H9 (cell line): Measurements from ENCODE around the gene DPT. TPM values are rescaled to one million over a fixed set of nuclear protein-coding genes. Genes with fewer than 3 reads are reported as not detected.
"Not testable (repeated sequence)": the region's sequence is repeated elsewhere in the genome, so short reads cannot be mapped to it uniquely, and the experiment has no call there.

Experiments
- DNase-seq: peaks from one replicate; pipeline ENCODE4 v3.0.0-alpha.2; 2017
- H2AFZ ChIP-seq: one replicate; pipeline ENCODE4 v1.6.1; 2013; ENCODE audit warnings: mild to moderate bottlenecking, low read length, control low read depth, moderate library complexity
- H2AK5ac ChIP-seq: 2 replicates; pipeline ENCODE4 v1.6.1; 2013; ENCODE audit warnings: low read length, control low read depth, mixed read lengths; ENCODE audit not compliant: insufficient read length
- H2BK120ac ChIP-seq: one replicate; pipeline ENCODE4 v1.6.1; 2013; ENCODE audit warnings: low read depth, mild to moderate bottlenecking, low read length, control low read depth, inconsistent platforms; ENCODE audit not compliant: poor library complexity, severe bottlenecking
- H2BK12ac ChIP-seq: 2 replicates; pipeline ENCODE4 v1.6.1; 2013; ENCODE audit warnings: low read length, control low read depth, mixed read lengths, low read depth; ENCODE audit not compliant: insufficient read length
- H2BK15ac ChIP-seq: 2 replicates; pipeline ENCODE4 v1.6.1; 2013; ENCODE audit warnings: low read depth, low read length, control low read depth
- H2BK20ac ChIP-seq: one replicate; pipeline ENCODE4 v1.6.1; 2013; ENCODE audit warnings: low read depth, mild to moderate bottlenecking, low read length, control low read depth, inconsistent platforms; ENCODE audit not compliant: poor library complexity, severe bottlenecking
- H2BK5ac ChIP-seq: 2 replicates; pipeline ENCODE4 v1.6.1; 2013; ENCODE audit warnings: low read length, control low read depth, mixed read lengths; ENCODE audit not compliant: insufficient read length
- H3K14ac ChIP-seq: 2 replicates; pipeline ENCODE4 v1.6.1; 2013; ENCODE audit warnings: low read length, control low read depth; ENCODE audit not compliant: insufficient read depth
- H3K18ac ChIP-seq: 2 replicates; pipeline ENCODE4 v1.6.1; 2013; ENCODE audit warnings: low read depth, mild to moderate bottlenecking, mixed read lengths, low read length, control low read depth; ENCODE audit not compliant: insufficient read length
- H3K23ac ChIP-seq: 2 replicates; pipeline ENCODE4 v1.6.1; 2013; ENCODE audit warnings: low read length, control low read depth, mixed read lengths, low read depth; ENCODE audit not compliant: insufficient read length
- H3K23me2 ChIP-seq: 2 replicates; pipeline ENCODE4 v1.6.1; 2013; ENCODE audit warnings: low read depth, mild to moderate bottlenecking, mixed read lengths, low read length, control low read depth; ENCODE audit not compliant: insufficient read length, poor library complexity, severe bottlenecking
- H3K27ac ChIP-seq: 2 replicates; pipeline ENCODE4 v1.5.1; 2013; ENCODE audit warnings: low read length, control low read depth, mixed read lengths, low read depth; ENCODE audit not compliant: insufficient read length
- H3K27me3 ChIP-seq: 2 replicates; pipeline ENCODE4 v1.6.1; 2013; ENCODE audit warnings: low read length, control low read depth, inconsistent platforms; ENCODE audit not compliant: insufficient read depth
- H3K4ac ChIP-seq: 2 replicates; pipeline ENCODE4 v1.6.1; 2013; ENCODE audit warnings: low read depth, mild to moderate bottlenecking, control low read depth, inconsistent platforms, low read length, moderate library complexity
- H3K4me1 ChIP-seq: 2 replicates; pipeline ENCODE4 v1.6.1; 2013; ENCODE audit warnings: low read length, control low read depth, inconsistent platforms; ENCODE audit not compliant: insufficient read depth
- H3K4me2 ChIP-seq: 2 replicates; pipeline ENCODE4 v1.6.1; 2013; ENCODE audit warnings: low read length, control low read depth, mixed read lengths; ENCODE audit not compliant: insufficient read length, insufficient read depth
- H3K56ac ChIP-seq: 2 replicates; pipeline ENCODE4 v1.6.1; 2013; ENCODE audit warnings: low read depth, mild to moderate bottlenecking, mixed read lengths, low read length, control low read depth; ENCODE audit not compliant: insufficient read length
- H3K79me1 ChIP-seq: 2 replicates; pipeline ENCODE4 v1.6.1; 2013; ENCODE audit warnings: low read depth, mild to moderate bottlenecking, moderate library complexity, low read length, control low read depth, inconsistent platforms; ENCODE audit not compliant: insufficient read depth, poor library complexity, severe bottlenecking
- H3K79me2 ChIP-seq: 2 replicates; pipeline ENCODE4 v1.6.1; 2013; ENCODE audit warnings: low read length, control low read depth, inconsistent platforms; ENCODE audit not compliant: insufficient read depth
- H3K9ac ChIP-seq: 2 replicates; pipeline ENCODE4 v1.6.1; 2013; ENCODE audit warnings: low read length, control low read depth, mixed read lengths; ENCODE audit not compliant: insufficient read length; ENCODE audit errors: extremely low read depth
- H3K9me3 ChIP-seq: one replicate; pipeline ENCODE4 v1.6.1; 2013; ENCODE audit warnings: low read depth, low read length, inconsistent platforms; ENCODE audit not compliant: control insufficient read depth
- H3T11ph ChIP-seq: one replicate; pipeline ENCODE4 v1.6.1; 2013; ENCODE audit warnings: mild to moderate bottlenecking, low read length, control low read depth, inconsistent platforms
- H4K20me1 ChIP-seq: one replicate; pipeline ENCODE4 v1.6.1; 2013; ENCODE audit not compliant: control insufficient read depth, insufficient read length, insufficient read depth
- H4K5ac ChIP-seq: 2 replicates; pipeline ENCODE4 v1.6.1; 2013; ENCODE audit warnings: low read depth, mild to moderate bottlenecking, mixed read lengths, low read length, control low read depth; ENCODE audit not compliant: insufficient read length
- H4K8ac ChIP-seq: replicated peaks from 2 replicates; pipeline ENCODE4 v1.6.1; 2013; ENCODE audit warnings: low read length, control low read depth, mixed read lengths, low read depth; ENCODE audit not compliant: insufficient read length
- H4K91ac ChIP-seq: 2 replicates; pipeline ENCODE4 v1.6.1; 2013; ENCODE audit warnings: low read depth, mild to moderate bottlenecking, moderate library complexity, mixed read lengths, low read length, control low read depth; ENCODE audit not compliant: insufficient read length
- H3K27ac Mint-ChIP-seq, 3 experiments: 2 replicates in 2 of 3; 3 replicates in 1 of 3; pipeline ENCODE4 v1.8.0; 2020 to 2021; ENCODE audit warnings: mixed read lengths in 3 of 3, mild to moderate bottlenecking in 1 of 3, moderate library complexity in 1 of 3
- H3K27me3 Mint-ChIP-seq: 2 replicates; pipeline ENCODE4 v1.8.0; 2021; ENCODE audit warnings: low read depth, mild to moderate bottlenecking, moderate library complexity, mixed read lengths
- H3K36me3 Mint-ChIP-seq, 3 experiments: 2 replicates in 2 of 3; 3 replicates in 1 of 3; pipeline ENCODE4 v1.8.0; 2020 to 2021; ENCODE audit warnings: low read depth in 3 of 3, mixed read lengths in 3 of 3; ENCODE audit not compliant: insufficient read depth in 1 of 3
- H3K4me1 Mint-ChIP-seq, 2 experiments: 2 replicates each; pipeline ENCODE4 v1.8.0; 2020; ENCODE audit warnings: mixed read lengths in 2 of 2
- H3K4me3 Mint-ChIP-seq, 2 experiments: 2 replicates in 1 of 2; 3 replicates in 1 of 2; pipeline ENCODE4 v1.8.0; 2020 to 2021; ENCODE audit warnings: mild to moderate bottlenecking in 2 of 2, mixed read lengths in 2 of 2, moderate library complexity in 1 of 2
- H3K9me3 Mint-ChIP-seq, 2 experiments: 2 replicates in 1 of 2; 3 replicates in 1 of 2; pipeline ENCODE4 v1.8.0; 2020; ENCODE audit warnings: mild to moderate bottlenecking in 2 of 2, mixed read lengths in 2 of 2, moderate library complexity in 1 of 2
- CTCF ChIP-seq: fragments of 200-600 bp; sonication (generic); conservative IDR thresholded peaks from 3 replicates; pipeline ENCODE4 v1.8.0; 2021; ENCODE audit warnings: antibody characterized with exemption, mild to moderate bottlenecking
- WGBS: extraction: QIAGEN DNeasy Blood & Tissue Kit; methylation state at CpG from one replicate; pipeline ENCODE4 v1.1.7; 2013; ENCODE audit warnings: missing lambda C conversion rate, low lambda C conversion rate, mixed read lengths; ENCODE audit not compliant: insufficient read length; ENCODE audit errors: extremely low coverage; 5-methylcytosine and 5-hydroxymethylcytosine counted together
- total RNA-seq: library from RNA; stranded (reverse); gene quantifications from 2 replicates; pipeline ENCODE4 v1.2.1, GENCODE V29; 2021

DPT gene
- total RNA-seq, 1 experiment from 2014 or later, result not detected

GRCh38 chr1:168771104-168771630, 42.2 kb upstream of the DPT start:
- Histone ChIP-seq H3K79me1 (no peaks in the 10 kb centered on the region), H2AK5ac (no peak overlapping the region), H4K5ac (no peak overlapping the region), H3K9ac (no peak overlapping the region), H2BK15ac (no peak overlapping the region), H2BK20ac (no peak overlapping the region), H3K23ac (no peak overlapping the region), H3K79me2 (no peaks in the 10 kb centered on the region), H4K20me1 (no peaks in the 10 kb centered on the region), H3K56ac (no peak overlapping the region), H4K8ac (no peak overlapping the region), H3K4me1 (no peaks in the 10 kb centered on the region), H3T11ph (no peak overlapping the region), H3K23me2 (no peaks in the 10 kb centered on the region), H3K18ac (no peak overlapping the region), H3K9me3 (no peaks in the 10 kb centered on the region), H2BK5ac (no peak overlapping the region), H3K27me3 (no peaks in the 10 kb centered on the region), H3K4me2 (no peak overlapping the region), H2BK12ac (no peak overlapping the region), H3K27ac (no peak overlapping the region), H2AFZ (no peak overlapping the region), H2BK120ac (no peak overlapping the region), H4K91ac (no peak overlapping the region), H3K14ac (no peak overlapping the region), H3K4ac (no peak overlapping the region)
- Mint-ChIP-seq H3K27ac (no peak overlapping the region; a peak in 1 of 7 replicates), H3K9me3 (no peaks in the 10 kb centered on the region), H3K27me3 (no peaks in the 10 kb centered on the region), H3K4me1 (no peaks in the 10 kb centered on the region), H3K36me3 (no peaks in the 10 kb centered on the region), H3K4me3 (no peak overlapping the region)
- WGBS, result no CpG with 5 or more reads among the region's 4 CpGs
- no peak for DNase-seq
- no peak for TF ChIP-seq CTCF

- not testable (repeated sequence) for H3K27ac ChIP-seq, H2BK5ac ChIP-seq, H3K23ac ChIP-seq, H3K14ac ChIP-seq, H3K56ac ChIP-seq, H3K79me1 ChIP-seq, H2BK15ac ChIP-seq, H3K4ac ChIP-seq, H3K9me3 ChIP-seq, H4K5ac ChIP-seq, H2AK5ac ChIP-seq, H4K8ac ChIP-seq, H3K27me3 Mint-ChIP-seq, H3K4me1 Mint-ChIP-seq, H3T11ph ChIP-seq, H3K4me1 ChIP-seq, H4K91ac ChIP-seq, H3K9me3 Mint-ChIP-seq, H2AFZ ChIP-seq, H2BK12ac ChIP-seq, H3K27me3 ChIP-seq, H3K36me3 Mint-ChIP-seq, H3K4me3 Mint-ChIP-seq, H2BK120ac ChIP-seq, H3K18ac ChIP-seq, H3K79me2 ChIP-seq, H3K4me2 ChIP-seq, H3K23me2 ChIP-seq, H3K9ac ChIP-seq, H4K20me1 ChIP-seq, DNase-seq, H3K27ac Mint-ChIP-seq, H2BK20ac ChIP-seq
- WGBS, result no CpG with 5 or more reads among the region's 3 CpGs
Observed at GRCh38 chr1:168769893-168770292, 40.9 kb upstream of the DPT start.
